ENCODE results near the gene SLK.

SLK gene

DNA sequence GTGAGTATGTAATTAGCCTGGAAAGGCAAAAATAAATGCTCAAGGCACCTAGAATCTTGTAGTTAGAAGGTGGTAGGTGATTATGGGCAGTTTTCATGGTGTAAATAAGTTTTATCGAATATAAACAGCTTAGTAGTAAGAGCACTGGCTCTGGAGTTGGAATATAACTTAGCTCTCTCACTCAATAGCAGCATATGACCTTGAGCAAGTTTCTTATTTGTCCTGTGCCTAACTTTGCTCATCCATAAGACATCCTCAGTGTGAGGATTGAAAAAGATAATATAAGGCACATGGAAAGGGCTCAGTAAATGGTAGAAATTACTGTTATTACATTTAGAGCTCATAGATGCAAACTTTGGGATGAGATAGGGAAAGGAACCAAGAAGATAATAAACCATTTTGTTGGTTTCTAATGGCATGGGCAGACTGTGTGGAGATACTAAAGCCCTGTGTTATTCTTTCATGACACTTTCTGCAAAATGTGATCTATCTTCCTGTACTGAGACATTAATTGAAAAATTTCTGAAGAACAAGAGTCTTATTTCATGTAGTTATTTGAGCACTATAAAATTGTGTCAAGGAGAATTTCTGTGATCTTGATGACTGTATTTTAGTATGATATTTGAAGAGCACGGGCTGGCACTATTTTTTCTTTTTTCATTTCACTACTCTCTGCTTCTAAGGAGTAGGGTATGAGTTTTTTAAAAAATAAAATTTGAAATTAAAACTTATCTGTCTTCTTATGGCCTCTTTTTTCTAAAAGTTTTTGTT, 3.1 kb downstream of the SLK start:
- FAIRE-seq, result peak; percentile 38
- DNase-seq (ENCODE audit: insufficient read length), result no peak
- no peak for TF ChIP-seq POLR2AphosphoS5 (IDR thresholded peaks at IDR 0.05; ENCODE audit: low read depth, low read length)
- no peak for TF ChIP-seq TAF1 (IDR thresholded peaks at IDR 0.05; ENCODE audit: borderline replicate concordance, low read depth, low read length)
- TF ChIP-seq POLR2A (IDR thresholded peaks at IDR 0.05; ENCODE audit: low read depth, low read length), result no peak

GRCh38 chr10:103975169-103975568, 8.2 kb downstream of the SLK start:
- TF ChIP-seq TAF1 (IDR thresholded peaks at IDR 0.05; ENCODE audit: borderline replicate concordance, low read depth, low read length) (no peak), POLR2A (IDR thresholded peaks at IDR 0.05; ENCODE audit: low read depth, low read length) (no peak), POLR2AphosphoS5 (IDR thresholded peaks at IDR 0.05; ENCODE audit: low read depth, low read length) (no peak)
- no peak for DNase-seq (ENCODE audit: insufficient read length)
- FAIRE-seq, result no peak

- peak; percentile 9 for FAIRE-seq
- no peak for DNase-seq (ENCODE audit: insufficient read length)
- TF ChIP-seq TAF1 (IDR thresholded peaks at IDR 0.05; ENCODE audit: borderline replicate concordance, low read depth, low read length), result no peak
- TF ChIP-seq POLR2AphosphoS5 (IDR thresholded peaks at IDR 0.05; ENCODE audit: low read depth, low read length), result no peak
- no peak for TF ChIP-seq POLR2A (IDR thresholded peaks at IDR 0.05; ENCODE audit: low read depth, low read length)
Observed at GRCh38 chr10:103977204-103977603, 10.3 kb downstream of the SLK start.

DNA sequence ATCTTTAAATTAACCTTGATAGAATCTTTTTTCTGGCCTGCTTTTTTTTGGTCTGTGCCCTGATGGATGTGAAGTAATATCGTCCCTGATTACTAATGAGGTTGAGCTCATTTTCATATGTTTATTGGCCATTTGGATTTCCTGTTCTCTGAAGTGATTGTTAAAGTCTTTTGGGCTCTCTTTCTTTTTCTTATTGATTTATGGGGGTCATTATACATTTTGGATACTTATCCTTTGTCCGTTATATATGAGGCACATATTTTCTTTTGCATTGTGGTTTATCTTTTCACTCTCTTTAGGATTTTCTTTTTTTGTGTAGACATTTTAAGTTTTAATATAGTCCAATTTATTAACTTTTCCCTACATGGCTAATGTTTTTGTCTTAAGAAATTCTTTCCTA, 12.6 kb downstream of the SLK start:
- TF ChIP-seq POLR2A (IDR thresholded peaks at IDR 0.05; ENCODE audit: low read depth, low read length) (no peak), POLR2AphosphoS5 (IDR thresholded peaks at IDR 0.05; ENCODE audit: low read depth, low read length) (no peak)
- FAIRE-seq (no peak), DNase-seq (ENCODE audit: insufficient read length) (no peak)

GRCh38 chr10:103980288-103980906, 13.5 kb downstream of the SLK start:
- FAIRE-seq, result no peak
- DNase-seq (ENCODE audit: insufficient read length), result no peak
- no peak for TF ChIP-seq POLR2AphosphoS5 (IDR thresholded peaks at IDR 0.05; ENCODE audit: low read depth, low read length)
- TF ChIP-seq TAF1 (IDR thresholded peaks at IDR 0.05; ENCODE audit: borderline replicate concordance, low read depth, low read length), result no peak
- no peak for TF ChIP-seq POLR2A (IDR thresholded peaks at IDR 0.05; ENCODE audit: low read depth, low read length)

DNA sequence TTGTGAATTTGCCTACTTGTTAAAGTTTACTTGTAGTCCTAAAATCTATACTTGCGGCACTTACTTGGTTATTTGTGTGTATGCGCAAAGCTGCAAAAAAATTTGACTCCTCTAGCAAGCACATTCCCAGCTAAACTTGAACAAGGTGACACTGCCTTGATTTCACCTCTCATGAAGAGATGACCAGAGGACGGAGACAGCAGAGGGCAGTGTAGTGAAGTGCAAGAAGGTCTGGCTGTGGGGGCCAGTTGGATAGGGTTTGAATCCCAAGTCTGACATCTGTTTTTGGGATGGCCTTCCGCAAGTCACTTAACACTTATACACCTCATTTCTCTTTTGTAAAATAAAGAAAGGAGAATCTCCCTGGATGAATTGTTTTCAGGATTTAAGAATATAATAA, 15.7 kb downstream of the SLK start:
- no peak for DNase-seq (ENCODE audit: insufficient read length)
- FAIRE-seq, result no peak
- no peak for TF ChIP-seq POLR2A (IDR thresholded peaks at IDR 0.05; ENCODE audit: low read depth, low read length)
- no peak for TF ChIP-seq POLR2AphosphoS5 (IDR thresholded peaks at IDR 0.05; ENCODE audit: low read depth, low read length)
- TF ChIP-seq TAF1 (IDR thresholded peaks at IDR 0.05; ENCODE audit: borderline replicate concordance, low read depth, low read length), result no peak

DNA sequence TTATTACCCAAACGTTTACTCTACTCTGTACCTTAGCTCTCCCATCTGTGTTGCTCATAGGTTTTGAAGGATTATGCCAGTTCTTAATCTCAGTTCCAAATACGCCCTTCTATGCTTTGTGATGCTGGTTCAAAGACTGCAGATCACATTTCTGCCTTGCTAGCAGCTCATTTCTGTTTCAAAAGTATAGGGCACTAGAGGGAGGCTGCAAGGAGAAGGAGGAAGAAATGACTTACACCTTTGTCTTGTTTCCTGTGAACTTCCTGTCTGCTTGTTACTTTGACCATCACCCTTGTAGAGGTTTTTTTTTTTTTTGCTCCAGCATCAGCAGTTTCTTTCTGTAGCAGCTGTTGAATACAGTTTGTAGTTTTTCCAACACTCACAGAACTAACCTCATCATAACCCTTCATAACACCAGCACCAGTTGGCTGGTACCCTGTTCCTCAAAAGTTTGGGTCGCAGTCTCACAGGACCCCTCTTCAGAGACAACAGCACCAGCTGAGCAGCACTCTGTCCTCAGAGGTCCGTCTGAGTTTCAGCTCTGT, 16.5 kb downstream of the SLK start:
- FAIRE-seq (peak; percentile 92), DNase-seq (ENCODE audit: insufficient read length) (no peak)
- TF ChIP-seq POLR2AphosphoS5 (IDR thresholded peaks at IDR 0.05; ENCODE audit: low read depth, low read length) (no peak), TAF1 (IDR thresholded peaks at IDR 0.05; ENCODE audit: borderline replicate concordance, low read depth, low read length) (no peak), POLR2A (IDR thresholded peaks at IDR 0.05; ENCODE audit: low read depth, low read length) (no peak)

- DNase-seq (ENCODE audit: insufficient read length) (no peak), FAIRE-seq (no peak)
- no peak for TF ChIP-seq POLR2AphosphoS5 (IDR thresholded peaks at IDR 0.05; ENCODE audit: low read depth, low read length)
- TF ChIP-seq TAF1 (IDR thresholded peaks at IDR 0.05; ENCODE audit: borderline replicate concordance, low read depth, low read length), result no peak
- no peak for TF ChIP-seq POLR2A (IDR thresholded peaks at IDR 0.05; ENCODE audit: low read depth, low read length)
Observed at GRCh38 chr10:103985726-103986125, 18.8 kb downstream of the SLK start.

- FAIRE-seq, result peak; percentile 86
- no peak for TF ChIP-seq POLR2AphosphoS5 (IDR thresholded peaks at IDR 0.05; ENCODE audit: low read depth, low read length)
- no peak for TF ChIP-seq POLR2A (IDR thresholded peaks at IDR 0.05; ENCODE audit: low read depth, low read length)
- TF ChIP-seq TAF1 (IDR thresholded peaks at IDR 0.05; ENCODE audit: borderline replicate concordance, low read depth, low read length), result no peak
- no peak for DNase-seq (ENCODE audit: insufficient read length)
Observed at GRCh38 chr10:103986360-103986759, 19.4 kb downstream of the SLK start.

DNA sequence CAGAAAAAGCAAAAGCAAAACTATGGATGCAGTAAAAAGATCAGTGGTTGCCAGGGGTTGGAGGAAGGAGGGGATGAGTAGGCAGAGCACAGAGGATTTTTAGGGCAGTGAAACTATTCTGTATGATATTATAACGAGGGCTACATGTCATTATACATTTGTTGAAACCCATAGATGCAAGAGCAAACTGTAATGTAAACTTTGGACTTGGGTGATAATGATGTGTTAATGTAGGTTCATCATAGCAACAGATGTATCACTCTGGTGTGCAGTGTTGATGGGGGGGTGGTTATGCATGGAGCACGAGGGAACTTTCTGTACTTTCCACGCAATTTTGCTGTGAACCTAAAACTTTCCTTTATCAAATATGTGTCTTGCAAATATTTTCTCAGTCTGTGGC, 23.2 kb downstream of the SLK start:
- DNase-seq (ENCODE audit: insufficient read length), result no peak
- peak; percentile 94 for FAIRE-seq
- no peak for TF ChIP-seq POLR2A (IDR thresholded peaks at IDR 0.05; ENCODE audit: low read depth, low read length)
- TF ChIP-seq POLR2AphosphoS5 (IDR thresholded peaks at IDR 0.05; ENCODE audit: low read depth, low read length), result no peak
- no peak for TF ChIP-seq TAF1 (IDR thresholded peaks at IDR 0.05; ENCODE audit: borderline replicate concordance, low read depth, low read length)

- FAIRE-seq, result no peak
- TF ChIP-seq POLR2AphosphoS5 (IDR thresholded peaks at IDR 0.05; ENCODE audit: low read depth, low read length) (no peak), POLR2A (IDR thresholded peaks at IDR 0.05; ENCODE audit: low read depth, low read length) (no peak), TAF1 (IDR thresholded peaks at IDR 0.05; ENCODE audit: borderline replicate concordance, low read depth, low read length) (no peak)
Observed at GRCh38 chr10:103990531-103990930, 23.6 kb downstream of the SLK start.

More at GRCh38 chr10:103990531-103990930, 23.6 kb downstream of the SLK start:
- no peak for DNase-seq (ENCODE audit: insufficient read length)
